Kidney glomerular epithelial cell (primary cell): ENCODE measurements around the gene ST8SIA1.

Experiments used
- DNase-seq: peaks from one replicate; lab custom pipeline; 2025; lab: John Stamatoyannopoulos, UW

The ST8SIA1 gene

GRCh38 chr12:22329621-22330020 lies 4.9 kb downstream of the ST8SIA1 start:
- DNase-seq: no peak

GRCh38 chr12:22325218-22325617 lies 9.3 kb downstream of the ST8SIA1 start:
- no peak for DNase-seq

DNA sequence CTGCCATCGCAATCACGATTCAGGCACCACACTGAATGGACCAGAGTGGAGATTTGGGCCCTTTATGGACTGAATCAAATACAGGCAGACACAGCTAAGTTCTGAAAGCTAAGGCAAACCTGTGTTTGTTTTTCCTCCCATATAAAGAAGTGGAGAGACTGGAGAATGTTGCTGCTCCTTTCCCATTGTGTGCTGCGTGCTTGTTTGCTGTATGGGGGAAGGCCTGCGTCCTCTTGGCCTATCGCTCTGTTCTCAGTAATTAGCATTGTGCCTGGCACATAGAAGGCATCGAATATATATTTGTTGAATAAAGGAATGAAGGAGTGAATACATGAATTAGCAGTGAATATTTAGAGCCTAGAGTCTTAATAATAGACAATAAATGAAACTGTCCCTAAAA lies 12.4 kb downstream of the ST8SIA1 start:
- DNase-seq: no peak

DNA sequence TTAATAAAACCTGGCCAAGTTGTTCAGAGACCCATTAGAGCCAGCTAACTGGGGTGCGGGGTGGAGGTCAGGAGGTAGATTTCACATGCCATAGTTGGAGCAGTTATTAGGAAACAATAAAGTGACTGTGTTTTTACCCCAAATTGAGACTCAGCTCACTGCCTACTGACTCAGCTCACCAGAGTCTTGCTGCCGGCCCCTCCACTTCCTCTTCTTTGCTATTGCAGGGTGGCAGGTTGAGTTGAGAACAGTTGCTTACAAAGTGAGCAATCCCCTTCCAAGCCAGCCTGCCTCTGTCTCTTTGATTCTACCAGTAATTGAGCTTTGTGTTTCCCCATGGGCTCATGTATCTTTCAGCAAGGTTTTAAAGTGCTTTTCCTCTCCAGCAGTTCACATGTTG lies 12.9 kb downstream of the ST8SIA1 start:
- no peak for DNase-seq

- no peak for DNase-seq
Measured at GRCh38 chr12:22321018-22321605, 13.4 kb downstream of the ST8SIA1 start.

- DNase-seq: no peak
Measured at GRCh38 chr12:22318108-22318737, 16.3 kb downstream of the ST8SIA1 start.

DNA sequence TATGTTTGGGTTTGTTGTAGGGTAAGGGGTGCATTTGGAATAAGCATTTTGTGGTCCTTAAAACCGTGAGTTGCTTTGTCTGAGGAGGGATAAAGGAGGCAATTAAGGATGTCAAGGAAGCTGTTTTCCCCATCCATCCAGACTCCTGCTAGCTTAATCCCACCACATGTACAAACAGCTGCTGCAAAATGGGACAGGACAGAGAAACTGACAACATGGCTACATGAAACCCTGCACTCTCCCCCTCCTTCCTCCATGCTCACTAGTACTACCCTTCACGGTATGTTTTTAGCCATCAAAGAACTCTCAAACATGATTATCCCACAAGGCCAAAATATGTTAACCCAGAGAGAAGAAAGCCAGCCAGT lies 20.6 kb downstream of the ST8SIA1 start:
- no peak for DNase-seq

GRCh38 chr12:22313286-22313962 lies 21.1 kb downstream of the ST8SIA1 start:
- DNase-seq: no peak

DNA sequence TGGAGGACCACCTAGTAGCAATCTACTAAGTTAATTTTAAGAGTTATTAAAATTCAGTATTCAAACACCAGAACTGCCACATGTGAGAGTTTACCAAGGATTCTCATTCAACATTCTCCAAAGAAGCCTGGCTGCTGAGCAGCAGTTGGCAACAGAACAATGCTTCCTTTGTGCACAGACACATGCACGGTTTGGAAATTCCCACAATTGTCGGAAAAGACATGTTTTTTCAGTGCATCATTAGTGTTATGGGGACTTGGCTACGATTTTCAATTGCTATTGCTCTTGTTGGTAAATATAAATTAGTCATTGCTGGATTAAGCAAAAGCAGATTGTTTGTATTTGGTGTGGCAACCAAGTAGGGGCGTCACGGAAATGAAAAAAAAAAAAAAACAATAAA lies 22.2 kb downstream of the ST8SIA1 start:
- DNase-seq: no peak

- DNase-seq: no peak
Measured at GRCh38 chr12:22310709-22311108, 23.8 kb downstream of the ST8SIA1 start.

- no peak for DNase-seq
Measured at GRCh38 chr12:22310275-22310674, 24.2 kb downstream of the ST8SIA1 start.

DNA sequence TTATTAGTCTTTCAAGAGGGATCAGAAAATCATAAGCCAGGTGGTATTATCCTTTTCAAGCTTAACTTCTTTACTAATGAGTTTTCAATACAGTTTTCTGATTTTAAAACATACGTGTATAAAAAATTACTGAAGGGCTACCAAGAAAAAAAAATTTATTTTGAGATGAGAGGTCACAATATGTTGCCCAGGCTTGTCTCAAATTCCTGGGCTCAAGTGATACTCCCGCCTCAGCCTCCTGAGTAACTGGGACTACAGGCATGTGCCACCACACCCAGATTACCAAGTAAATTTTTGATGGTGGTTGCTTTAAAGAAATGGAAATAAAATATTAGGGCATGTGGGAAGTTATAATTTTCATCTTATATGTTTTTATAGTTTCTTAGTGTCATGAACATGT lies 26.7 kb downstream of the ST8SIA1 start:
- no peak for DNase-seq

- no peak for DNase-seq
Measured at GRCh38 chr12:22306311-22306710, 28.2 kb downstream of the ST8SIA1 start.

- no peak for DNase-seq
Measured at GRCh38 chr12:22304341-22304740, 30.2 kb downstream of the ST8SIA1 start.

DNA sequence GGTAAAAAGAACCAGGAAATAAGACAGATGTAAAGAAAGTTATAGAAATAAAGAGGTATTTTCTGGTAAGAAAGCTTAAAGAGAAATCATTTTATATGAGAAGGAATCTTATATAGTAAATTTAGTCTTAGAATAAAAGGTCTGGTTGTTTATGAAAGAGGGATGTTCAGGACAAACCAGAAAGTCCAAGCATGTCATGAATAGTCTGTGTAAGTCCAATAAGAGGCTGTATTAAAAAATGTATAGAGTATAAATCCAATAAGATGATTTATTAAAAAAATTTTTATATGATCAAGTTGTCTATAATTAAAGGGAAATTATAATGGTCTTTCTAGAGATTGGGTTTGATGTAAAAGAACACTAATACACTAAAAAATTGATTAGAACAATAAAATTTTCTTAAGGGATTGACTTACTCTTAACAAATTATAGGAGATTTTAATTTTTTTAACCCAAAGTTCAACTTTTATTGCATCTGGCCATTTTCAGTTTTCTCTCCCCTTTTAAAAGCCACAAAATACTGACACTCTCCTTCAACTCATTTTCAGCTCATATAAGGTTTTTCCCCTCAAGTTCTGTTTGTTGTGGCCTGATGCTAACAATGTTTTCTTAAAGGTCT lies 35.1 kb downstream of the ST8SIA1 start:
- DNase-seq: no peak

- DNase-seq: no peak
Measured at GRCh38 chr12:22289250-22289649, 45.3 kb downstream of the ST8SIA1 start.

- DNase-seq: peak; percentile 45
Measured at GRCh38 chr12:22287776-22288621, 46.5 kb downstream of the ST8SIA1 start.

DNA sequence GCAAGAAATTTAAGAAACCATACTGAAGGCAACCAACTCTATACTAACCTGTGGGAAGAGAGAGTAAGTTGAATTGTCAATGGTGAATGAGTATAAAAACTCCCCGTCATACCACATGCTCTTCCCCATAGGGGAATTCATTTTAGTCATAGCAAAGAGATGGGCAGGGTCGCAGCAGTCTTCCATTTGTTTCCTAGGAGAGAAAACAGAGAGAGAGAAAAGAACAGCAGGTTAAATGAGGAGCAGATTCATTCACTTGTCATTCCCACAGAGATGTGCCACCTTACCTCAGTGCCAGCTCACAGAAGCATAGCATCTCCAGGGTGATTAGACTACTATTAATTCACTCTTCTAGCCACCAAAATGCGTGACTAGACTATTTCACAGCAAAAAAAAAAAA lies 47.4 kb downstream of the ST8SIA1 start:
- DNase-seq: no peak

GRCh38 chr12:22286569-22286968 lies 47.9 kb downstream of the ST8SIA1 start:
- DNase-seq: peak; percentile 67

DNA sequence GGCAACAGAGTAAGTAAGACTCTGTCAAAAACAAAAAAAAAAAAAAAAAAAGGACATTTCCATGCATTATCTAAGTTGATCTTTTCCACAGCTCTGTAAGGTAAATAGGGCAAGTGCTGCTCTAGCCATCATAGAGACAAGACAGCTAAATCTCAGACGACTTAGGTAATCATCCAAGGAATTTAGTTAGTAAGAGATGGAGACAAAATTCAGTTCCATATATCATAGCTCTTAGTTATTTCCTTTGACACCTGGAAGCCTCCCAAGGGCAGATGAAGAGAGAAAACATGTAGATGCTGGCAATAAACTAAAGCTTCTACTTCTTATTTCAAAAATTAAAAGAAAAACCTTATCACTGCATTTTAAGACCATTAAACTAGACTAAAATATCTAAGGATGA lies 48.7 kb downstream of the ST8SIA1 start:
- DNase-seq: peak; percentile 16

DNA sequence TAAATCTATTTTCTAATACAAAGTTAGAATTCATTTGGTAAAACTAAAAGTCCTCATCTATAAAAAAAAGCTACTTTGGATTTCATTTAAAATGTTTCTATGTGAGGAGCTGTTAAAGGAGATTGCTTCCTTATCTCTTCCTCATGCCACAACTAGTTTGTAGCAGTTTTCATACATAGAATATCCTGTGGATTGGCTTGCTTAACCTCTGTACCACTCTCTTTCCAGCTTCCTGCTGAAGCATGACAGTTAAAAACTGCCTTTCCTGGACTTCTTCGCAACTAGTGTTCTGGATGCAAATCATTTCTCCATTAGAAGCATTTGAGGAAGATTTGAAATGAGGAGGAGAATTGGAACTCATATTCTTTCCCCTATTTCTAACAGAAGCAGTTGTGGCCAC lies 49.6 kb downstream of the ST8SIA1 start:
- no peak for DNase-seq

- DNase-seq: no peak
Measured at GRCh38 chr12:22283508-22283907, 51.0 kb downstream of the ST8SIA1 start.
